A673 (cell line): ENCODE data around the gene LCN6.

Source experiments
- EZH2 ChIP-seq: fragments of 200-600 bp; sonication (generic); IDR thresholded peaks from 2 replicates; pipeline ENCODE4 v1.6.1; 2017; ENCODE audit warnings: borderline replicate concordance, low read depth, mild to moderate bottlenecking, mixed read lengths, antibody characterized with exemption, low read length; ENCODE audit not compliant: poor library complexity, severe bottlenecking
- TF ChIP-seq, protein P1 (sequence below): fragments of 300-800, 200-600 bp; sonication (generic); conservative IDR thresholded peaks from 2 replicates; pipeline ENCODE4 v1.5.1; 2017; ENCODE audit warnings: low read depth, mild to moderate bottlenecking, antibody characterized with exemption, low read length, moderate library complexity, mixed read lengths

DNA sequence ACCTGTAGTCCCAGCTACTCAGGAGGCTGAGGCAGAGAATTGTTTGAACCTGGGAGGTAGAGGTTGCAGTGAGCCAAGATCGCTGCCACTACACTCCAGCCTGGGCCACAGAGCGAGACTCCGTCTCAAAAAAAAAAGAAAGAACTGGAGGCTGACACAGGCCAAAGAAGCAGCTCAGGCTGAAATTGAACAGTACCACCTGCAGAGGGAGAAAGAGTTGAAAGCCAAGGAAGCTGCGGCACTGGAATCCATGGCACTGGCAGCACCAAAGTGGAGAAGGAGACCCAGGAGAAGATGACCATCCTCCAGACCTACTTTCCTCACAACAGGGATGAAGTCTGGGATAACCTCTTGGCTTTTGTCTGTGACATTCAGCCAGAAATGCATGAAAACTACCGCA lies 31.5 kb upstream of the LCN6 start:
- TF ChIP-seq EZH2 = no peak
- TF ChIP-seq, protein P1, sequence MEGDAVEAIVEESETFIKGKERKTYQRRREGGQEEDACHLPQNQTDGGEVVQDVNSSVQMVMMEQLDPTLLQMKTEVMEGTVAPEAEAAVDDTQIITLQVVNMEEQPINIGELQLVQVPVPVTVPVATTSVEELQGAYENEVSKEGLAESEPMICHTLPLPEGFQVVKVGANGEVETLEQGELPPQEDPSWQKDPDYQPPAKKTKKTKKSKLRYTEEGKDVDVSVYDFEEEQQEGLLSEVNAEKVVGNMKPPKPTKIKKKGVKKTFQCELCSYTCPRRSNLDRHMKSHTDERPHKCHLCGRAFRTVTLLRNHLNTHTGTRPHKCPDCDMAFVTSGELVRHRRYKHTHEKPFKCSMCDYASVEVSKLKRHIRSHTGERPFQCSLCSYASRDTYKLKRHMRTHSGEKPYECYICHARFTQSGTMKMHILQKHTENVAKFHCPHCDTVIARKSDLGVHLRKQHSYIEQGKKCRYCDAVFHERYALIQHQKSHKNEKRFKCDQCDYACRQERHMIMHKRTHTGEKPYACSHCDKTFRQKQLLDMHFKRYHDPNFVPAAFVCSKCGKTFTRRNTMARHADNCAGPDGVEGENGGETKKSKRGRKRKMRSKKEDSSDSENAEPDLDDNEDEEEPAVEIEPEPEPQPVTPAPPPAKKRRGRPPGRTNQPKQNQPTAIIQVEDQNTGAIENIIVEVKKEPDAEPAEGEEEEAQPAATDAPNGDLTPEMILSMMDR = 0 out of 2 replicates have a peak, but pooled peaks have one; percentile 17
